HG03097 (cell line): ENCODE results near the gene GRAMD4.
A peak's percentile ranks its signal among the peaks of the same experiment; 100 is the strongest.

ENCODE experiments used
- ATAC-seq: cut with Tn5 transposase; IDR thresholded peaks from one replicate; pipeline ENCODE4 v1.9.1; 2021; ENCODE audit not compliant: unreplicated experiment, low FRiP score

Gene GRAMD4

DNA sequence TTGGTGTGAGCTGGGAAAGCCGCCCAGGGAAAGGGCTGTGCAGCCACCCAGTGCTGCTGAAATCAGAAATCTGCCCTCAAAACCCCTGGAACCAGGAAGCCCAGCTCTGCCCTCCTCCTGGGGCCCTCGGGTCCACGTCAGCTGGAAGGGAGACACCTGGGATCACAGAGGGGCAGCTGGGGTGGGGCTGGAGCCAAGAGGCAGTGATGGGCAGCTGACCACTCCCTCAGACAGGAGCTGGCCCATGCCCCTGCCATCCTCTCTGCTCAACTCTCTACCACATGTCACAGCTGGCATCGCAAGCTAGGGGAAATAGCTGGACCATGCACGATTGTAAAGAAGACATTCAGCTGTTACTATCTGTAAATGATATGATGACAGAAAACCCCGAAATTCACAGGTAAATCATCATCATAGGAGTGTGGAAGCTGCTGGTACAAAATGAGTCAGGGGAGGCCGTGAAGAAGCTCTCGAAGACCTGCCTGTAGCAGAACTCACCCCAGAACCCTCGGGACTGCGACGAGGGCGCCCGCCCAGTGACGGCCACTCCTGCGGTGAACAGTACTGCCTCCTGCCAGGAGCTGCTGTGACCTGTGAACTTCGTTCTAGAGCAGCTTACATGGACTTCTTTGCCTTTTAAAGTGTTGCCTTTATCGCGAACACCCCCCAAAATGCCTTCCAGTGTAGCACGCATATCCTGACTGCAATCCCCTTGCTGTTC lies 62.0 kb downstream of the GRAMD4 start:
- ATAC-seq = no peak

- peak; percentile 78 for ATAC-seq
Observed at GRCh38 chr22:46684706-46685105, 64.5 kb downstream of the GRAMD4 start.

- no peak for ATAC-seq
Observed at GRCh38 chr22:46686221-46687047, 66.2 kb downstream of the GRAMD4 start.

- ATAC-seq = no peak
Observed at GRCh38 chr22:46687048-46687444, 66.9 kb downstream of the GRAMD4 start.

GRCh38 chr22:46687460-46687859 lies 67.3 kb downstream of the GRAMD4 start:
- ATAC-seq = no peak

DNA sequence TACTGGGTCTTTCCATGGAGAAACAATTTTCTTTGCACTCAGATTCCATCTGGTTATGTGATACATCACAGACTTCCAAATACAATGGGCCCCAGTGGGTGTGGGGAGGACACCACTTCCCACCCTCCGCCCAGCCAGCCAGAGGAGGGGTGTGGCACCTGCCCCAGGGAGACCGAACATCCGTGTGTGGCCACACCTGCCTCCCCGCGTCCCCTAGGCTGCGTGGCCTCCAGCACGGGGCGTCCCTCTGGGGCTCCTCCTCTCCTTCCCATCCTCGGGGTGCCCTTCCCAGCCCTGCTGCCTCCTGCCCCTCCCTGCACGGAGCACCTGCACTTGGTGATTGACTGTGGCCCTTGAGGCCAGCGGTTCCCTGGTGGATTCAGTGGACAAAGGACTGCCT lies 68.8 kb downstream of the GRAMD4 start:
- ATAC-seq = no peak

GRCh38 chr22:46690146-46690545 lies 70.0 kb downstream of the GRAMD4 start:
- no peak for ATAC-seq

- ATAC-seq = no peak
Observed at GRCh38 chr22:46691571-46691970, 71.4 kb downstream of the GRAMD4 start.

DNA sequence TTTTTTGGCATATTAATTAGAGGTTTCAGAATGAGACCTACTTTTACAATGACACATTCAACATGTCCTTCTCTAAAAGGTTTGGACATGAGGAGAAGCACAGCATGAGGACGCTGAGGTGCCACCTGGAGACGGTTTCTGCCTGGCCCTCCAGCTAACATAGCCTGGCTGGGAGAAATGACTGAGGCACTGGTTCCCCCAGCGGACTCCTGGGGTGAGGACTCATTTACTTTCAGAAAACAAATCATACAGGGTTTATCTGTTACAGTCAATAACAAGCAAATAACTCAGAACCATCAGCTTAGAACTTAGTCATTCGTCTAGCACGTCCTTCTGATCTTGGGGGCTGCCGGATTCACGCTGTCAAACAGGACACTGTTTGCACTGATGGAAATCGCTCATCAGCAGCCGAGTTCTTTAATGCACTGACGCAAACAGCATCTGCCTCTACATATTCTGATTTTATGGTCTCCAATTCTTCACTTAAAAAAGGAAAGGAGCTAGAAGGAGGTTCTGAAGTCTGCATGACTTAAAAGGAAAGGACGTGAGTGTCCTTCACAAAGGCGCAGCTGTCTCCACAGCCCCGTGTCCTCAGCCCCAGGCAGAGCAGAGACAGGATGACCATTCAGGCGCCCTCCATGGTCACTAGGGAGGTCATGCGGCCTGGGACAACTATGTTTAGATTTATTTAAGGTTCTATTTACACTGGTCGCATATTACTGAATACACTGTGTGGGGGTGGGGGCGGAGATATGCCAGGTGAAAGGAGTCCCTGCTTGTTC lies 73.6 kb downstream of the GRAMD4 start:
- ATAC-seq = no peak

- ATAC-seq = no peak
Observed at GRCh38 chr22:46694416-46695170, 74.4 kb downstream of the GRAMD4 start.

GRCh38 chr22:46695346-46696228 lies 75.4 kb downstream of the GRAMD4 start:
- no peak for ATAC-seq

- no peak for ATAC-seq
Observed at GRCh38 chr22:46696229-46696518, 76.0 kb downstream of the GRAMD4 start.

DNA sequence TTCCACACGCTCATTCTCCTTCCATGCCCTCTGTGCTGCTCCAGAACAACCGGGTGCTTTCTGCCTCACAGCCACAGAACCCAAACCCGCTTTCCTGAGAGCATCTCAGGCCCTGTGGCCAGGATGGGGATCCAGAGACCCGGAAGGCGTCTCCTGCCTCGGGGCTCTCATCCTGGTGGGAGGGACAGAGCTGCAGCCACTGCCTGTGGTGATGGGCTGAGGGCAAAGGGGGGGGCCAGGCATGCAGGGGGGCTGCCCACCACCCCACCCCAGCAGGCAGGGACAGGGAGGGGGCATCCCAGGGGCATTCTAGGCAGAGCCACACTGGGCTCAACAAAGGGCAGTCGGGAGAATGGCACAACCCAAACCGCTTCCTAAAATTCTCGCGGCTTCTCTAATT lies 76.4 kb downstream of the GRAMD4 start:
- no peak for ATAC-seq

DNA sequence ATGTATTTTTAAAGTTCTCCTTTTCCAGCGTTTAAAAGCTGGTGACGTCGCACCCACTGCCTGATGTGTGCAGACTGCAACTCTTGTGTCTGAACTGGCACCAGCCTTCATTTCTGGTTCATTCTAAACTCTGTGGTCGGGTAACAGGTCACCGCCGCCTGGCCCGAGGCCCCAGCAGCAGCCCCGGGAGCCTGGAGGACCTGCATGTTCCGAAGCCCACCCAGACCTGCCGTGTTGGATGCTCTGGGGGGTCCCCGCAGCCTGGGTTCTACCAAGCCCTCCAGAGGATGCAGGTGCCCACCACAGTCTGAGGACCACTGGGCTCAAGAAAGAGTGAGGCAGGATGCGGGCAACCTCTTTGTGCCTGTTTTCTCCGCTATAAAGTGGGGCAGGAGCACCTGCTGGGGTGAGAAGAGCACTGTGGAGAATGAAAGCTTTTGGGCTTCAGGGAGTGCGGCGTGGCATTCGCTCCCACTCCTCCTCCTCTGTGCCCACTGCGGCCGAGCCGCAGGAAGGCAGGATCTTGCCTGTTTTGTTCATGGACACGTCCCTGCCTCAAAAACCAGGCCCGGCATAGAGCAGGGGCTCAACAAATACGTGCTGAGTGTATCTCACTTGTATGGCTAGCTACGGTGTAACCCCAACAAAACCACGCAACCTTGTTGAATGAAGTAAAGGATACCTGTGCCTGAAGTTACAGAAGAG lies 77.8 kb downstream of the GRAMD4 start:
- ATAC-seq = no peak

DNA sequence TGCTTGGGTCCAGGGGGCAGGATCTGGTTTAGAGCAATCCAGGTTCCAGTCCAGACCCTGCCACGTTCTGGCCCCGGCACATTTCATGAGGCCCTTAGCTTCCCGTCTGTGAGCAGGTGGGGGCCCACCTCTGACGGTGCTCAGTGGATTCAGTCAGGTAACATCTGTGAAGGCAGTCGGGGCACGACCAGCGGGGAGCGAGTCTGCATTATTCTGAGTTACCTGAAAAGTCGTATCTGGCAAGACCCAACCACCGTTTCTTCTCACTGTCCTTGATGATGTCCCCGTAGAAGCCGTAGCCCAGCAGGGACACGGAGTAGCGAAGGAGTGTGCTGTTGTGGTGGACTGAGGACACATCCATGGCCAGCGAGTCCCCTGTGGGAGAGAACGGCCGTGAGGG lies 78.9 kb downstream of the GRAMD4 start:
- ATAC-seq = no peak

DNA sequence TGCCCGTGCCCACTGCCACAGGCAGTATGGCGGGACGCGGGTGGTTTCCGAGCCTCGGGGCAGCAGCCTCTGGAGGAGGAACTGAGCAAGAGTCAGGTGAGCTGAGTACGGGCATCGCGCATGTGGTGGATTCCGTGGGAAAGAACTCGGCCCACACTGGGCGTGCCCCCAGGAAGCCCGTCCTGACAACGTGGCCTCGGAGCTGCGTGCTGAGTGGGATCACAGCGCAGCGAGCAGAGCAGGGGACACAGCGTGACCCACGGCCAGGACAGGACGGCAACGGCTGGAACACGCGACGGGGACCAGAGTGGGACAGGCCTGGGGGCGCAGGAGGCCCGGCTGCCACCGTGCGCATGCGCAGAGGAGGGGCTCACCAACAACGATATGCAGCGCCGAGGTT lies 81.1 kb downstream of the GRAMD4 start:
- ATAC-seq = no peak

- ATAC-seq = no peak
Observed at GRCh38 chr22:46703171-46703995, 83.2 kb downstream of the GRAMD4 start.

GRCh38 chr22:46703996-46704370 lies 83.8 kb downstream of the GRAMD4 start:
- ATAC-seq = no peak
